SK-N-SH (cell line): ENCODE measurements around the gene TEN1. TPM values are rescaled to one million over a fixed set of nuclear protein-coding genes. Genes with fewer than 3 reads are reported as not detected.

Experiments used
- CTCF ChIA-PET: fragments of 300-600, 350-600 bp; formaldehyde crosslinking; extraction: SDS; loops from one replicate; lab custom pipeline; 2021; lab: Yijun Ruan, JAX
- POLR2A ChIA-PET: fragments of 350-600 bp; sonication (Branson Sonifier 250); formaldehyde crosslinking; extraction: SDS; loops from one replicate; lab custom pipeline; 2020; ENCODE audit warnings: antibody characterized with exemption, inconsistent platforms; lab: Yijun Ruan, JAX
- DNase-seq: peaks from one replicate; pipeline ENCODE4 v3.0.0; 2012
- H2AFZ ChIP-seq: fragments of 200-600 bp; sonication (generic); 2 replicates; pipeline ENCODE4 v1.8.1; 2016; ENCODE audit warnings: antibody characterized with exemption, mild to moderate bottlenecking, low read depth
- H3F3A ChIP-seq: fragments of 200-600 bp; sonication (generic); replicated peaks from 2 replicates; pipeline ENCODE3; 2016; ENCODE audit warnings: antibody characterized with exemption, mild to moderate bottlenecking; ENCODE audit not compliant: insufficient read depth
- H3K27ac ChIP-seq, 2 experiments: fragments of 200-500 bp in 1 of 2; fragments of 200-600 bp in 1 of 2; sonication (Bioruptor generic) in 1 of 2; sonication (generic), shearing (Covaris generic) in 1 of 2; 2 replicates each; pipeline versions ENCODE4 v1.5.1 to v1.6.1; 2014 to 2016; ENCODE audit warnings: low read depth in 2 of 2, inconsistent platforms in 1 of 2, low read length in 1 of 2, mild to moderate bottlenecking in 1 of 2, mixed read lengths in 1 of 2
- H3K27me3 ChIP-seq: fragments of 200-600 bp; sonication (generic), shearing (Covaris generic); 2 replicates; pipeline ENCODE4 v1.6.1; 2016; ENCODE audit warnings: mixed run types; ENCODE audit not compliant: insufficient read depth
- H3K36me3 ChIP-seq, 2 experiments: fragments of 200-500 bp in 1 of 2; fragments of 200-600 bp in 1 of 2; sonication (Bioruptor generic) in 1 of 2; sonication (generic) in 1 of 2; replicated peaks in 1 of 2; 2 replicates each; pipeline versions ENCODE3 to v1.5.1; 2014 to 2016; ENCODE audit warnings: low read length in 1 of 2, mild to moderate bottlenecking in 1 of 2; ENCODE audit not compliant: insufficient read depth in 2 of 2, control insufficient read depth in 1 of 2
- H3K4me1 ChIP-seq, 2 experiments: fragments of 200-500 bp in 1 of 2; fragments of 200-600 bp in 1 of 2; sonication (Bioruptor generic) in 1 of 2; sonication (generic), shearing (Covaris generic) in 1 of 2; 2 replicates each; pipeline versions ENCODE4 v1.5.1 to v1.6.1; 2014 to 2016; ENCODE audit warnings: low read depth in 1 of 2, low read length in 1 of 2, mixed run types in 1 of 2; ENCODE audit not compliant: insufficient read depth in 2 of 2, control insufficient read depth in 1 of 2
- H3K4me2 ChIP-seq: fragments of 200-600 bp; sonication (generic), shearing (Covaris generic); 2 replicates; pipeline ENCODE4 v1.6.1; 2017; ENCODE audit warnings: mixed run types
- H3K4me3 ChIP-seq, 2 experiments: fragments of 200-500 bp in 1 of 2; fragments of 200-600 bp in 1 of 2; sonication (Bioruptor generic) in 1 of 2; sonication (generic), shearing (Covaris generic) in 1 of 2; 2 replicates each; pipeline versions ENCODE4 v1.5.1 to v1.8.1; 2014 to 2016; ENCODE audit warnings: low read depth in 2 of 2, inconsistent platforms in 1 of 2, low read length in 1 of 2, mild to moderate bottlenecking in 1 of 2, mixed read lengths in 1 of 2, moderate library complexity in 1 of 2
- H3K79me2 ChIP-seq: fragments of 200-600 bp; sonication (generic); 2 replicates; pipeline ENCODE4 v1.8.1; 2017; ENCODE audit warnings: mild to moderate bottlenecking; ENCODE audit not compliant: insufficient read depth
- H3K9ac ChIP-seq: fragments of 200-600 bp; sonication (generic); 2 replicates; pipeline ENCODE4 v1.6.1; 2017; ENCODE audit warnings: mixed run types
- H3K9me2 ChIP-seq: fragments of 200-600 bp; sonication (generic); 2 replicates; pipeline ENCODE4 v1.6.1; 2017; ENCODE audit warnings: mixed run types
- H3K9me3 ChIP-seq: fragments of 200-600 bp; sonication (generic); 2 replicates; pipeline ENCODE4 v1.6.1; 2017; ENCODE audit warnings: mixed run types, mild to moderate bottlenecking, moderate library complexity
- H4K20me1 ChIP-seq: fragments of 200-600 bp; sonication (generic); 2 replicates; pipeline ENCODE4 v1.6.1; 2017; ENCODE audit warnings: mild to moderate bottlenecking, mixed run types; ENCODE audit not compliant: insufficient read depth
- CHD2 ChIP-seq: fragments of 150-350 bp; IDR thresholded peaks from 2 replicates; pipeline ENCODE4 v1.6.1; 2018; ENCODE audit warnings: low read length; ENCODE audit not compliant: partially characterized antibody
- ELF1 ChIP-seq: IDR thresholded peaks from 2 replicates; pipeline ENCODE4 v1.4.0; 2012
- EP300 ChIP-seq, 2 experiments: IDR thresholded peaks; 2 replicates each; pipeline versions ENCODE4 v1.4.0 to v1.6.1; 2012; ENCODE audit warnings: borderline replicate concordance in 1 of 2, low read depth in 1 of 2, low read length in 1 of 2
- EZH2phosphoT487 ChIP-seq: fragments of 200-600 bp; sonication (generic); IDR thresholded peaks from 2 replicates; pipeline ENCODE4 v1.6.1; 2017; ENCODE audit warnings: low read depth, mixed run types, mild to moderate bottlenecking, antibody characterized with exemption, moderate library complexity, borderline replicate concordance
- FOXJ3 ChIP-seq: sonication (generic); formaldehyde crosslinking; IDR thresholded peaks from 2 replicates; pipeline ENCODE4 v1.5.1; 2020; ENCODE audit warnings: mild to moderate bottlenecking, missing genetic modification reagents
- FOXM1 ChIP-seq: IDR thresholded peaks from 2 replicates; pipeline ENCODE4 v1.4.0; 2012; ENCODE audit warnings: low read depth, mild to moderate bottlenecking
- GABPA ChIP-seq: IDR thresholded peaks from 2 replicates; pipeline ENCODE4 v1.4.0; 2012; ENCODE audit warnings: low read depth, mild to moderate bottlenecking
- MEF2A ChIP-seq: IDR thresholded peaks from 2 replicates; pipeline ENCODE4 v1.4.0; 2012; ENCODE audit warnings: low read depth, borderline replicate concordance
- MXI1 ChIP-seq: IDR thresholded peaks from 2 replicates; pipeline ENCODE4 v1.6.1; 2012; ENCODE audit warnings: mild to moderate bottlenecking, low read depth, low read length, improper control_type of control experiment
- POLR2AphosphoS5 ChIP-seq: IDR thresholded peaks from 2 replicates; pipeline ENCODE4 v1.6.1; 2012; ENCODE audit warnings: low read depth, low read length
- RAD21 ChIP-seq: IDR thresholded peaks from 2 replicates; pipeline ENCODE4 v1.6.1; 2012; ENCODE audit warnings: mild to moderate bottlenecking, low read length
- RCOR1 ChIP-seq: fragments of 150-350 bp; IDR thresholded peaks from 2 replicates; pipeline ENCODE4 v1.6.1; 2017; ENCODE audit warnings: antibody characterized with exemption, low read length
- RXRA ChIP-seq: IDR thresholded peaks from 2 replicates; pipeline ENCODE4 v1.4.0; 2012; ENCODE audit warnings: low read depth, mild to moderate bottlenecking, borderline replicate concordance
- SMC3 ChIP-seq: IDR thresholded peaks from 2 replicates; pipeline ENCODE4 v1.6.1; 2012; ENCODE audit warnings: low read depth, low read length, improper control_type of control experiment
- TCF12 ChIP-seq: IDR thresholded peaks from 2 replicates; pipeline ENCODE4 v1.4.0; 2012
- TEAD4 ChIP-seq: IDR thresholded peaks from 2 replicates; pipeline ENCODE4 v1.4.0; 2012; ENCODE audit warnings: mild to moderate bottlenecking, borderline replicate concordance; ENCODE audit not compliant: insufficient read depth
- USF2 ChIP-seq: fragments of 150-350 bp; IDR thresholded peaks from 2 replicates; pipeline ENCODE4 v1.6.1; 2017; ENCODE audit warnings: antibody characterized with exemption, low read length, low read depth, borderline replicate concordance
- WGBS: methylation state at CpG from one replicate; pipeline ENCODE4 v1.1.6; 2017; ENCODE audit warnings: low lambda C conversion rate; 5-methylcytosine and 5-hydroxymethylcytosine counted together
- polyA plus RNA-seq, 3 experiments: library from polyadenylated mRNA; depleted of rRNA; stranded (reverse); fragments of >200 nt; gene quantifications; 2 replicates each; pipeline ENCODE4 v1.2.3, GENCODE V29; 2012

The TEN1 gene
- polyA plus RNA-seq, 1 of the 3 experiments (the other 2 are of a cell fraction), result 33.6 TPM

GRCh38 chr17:76038050-76038449 lies 59.0 kb downstream of the TEN1 start:
- WGBS, result 87% methylated on average over 3 of the region's 3 CpGs
- no peak for DNase-seq
- ChIA-PET POLR2A (no interaction called here), CTCF (interaction anchor here (0.9 to 13.5 kb wide), 7 partner anchors 9 to 182 kb away, joined by 3 to 133 read pairs (median 3); no protein-coding TSS in a partner anchor)
- TF ChIP-seq SMC3 (no peak), MXI1 (no peak)
- no peaks in the 10 kb centered on the region for H3K27me3 ChIP-seq
- no peaks in the 10 kb centered on the region for H3K9me2 ChIP-seq
- no peak overlapping the region for H3K4me2 ChIP-seq
- H3K9ac ChIP-seq, result no peak overlapping the region
- H3K27ac ChIP-seq, result no peak overlapping the region; a peak in 1 of 4 replicates
- H3F3A ChIP-seq, result peaks cover 11% of the 10 kb centered on the region
- H4K20me1 ChIP-seq, result no peaks in the 10 kb centered on the region
- no peak overlapping the region for H3K4me3 ChIP-seq
- H3K79me2 ChIP-seq, result no peaks in the 10 kb centered on the region
- peaks cover 0 to 12% of the 10 kb centered on the region in 2 experiments; a peak in 1 of 4 replicates for H3K4me1 ChIP-seq
- no peaks in the 10 kb centered on the region for H3K9me3 ChIP-seq
- H2AFZ ChIP-seq, result no peak overlapping the region
- H3K36me3 ChIP-seq, result peaks cover 41 to 49% of the 10 kb centered on the region in 2 experiments

GRCh38 chr17:76039121-76039520 lies 60.1 kb downstream of the TEN1 start:
- no peak overlapping the region for H3K27ac ChIP-seq
- no peaks in the 10 kb centered on the region for H4K20me1 ChIP-seq
- H3K4me1 ChIP-seq, result peaks cover 0 to 12% of the 10 kb centered on the region in 2 experiments; a peak in 1 of 4 replicates
- ChIA-PET CTCF (interaction anchor here (1.2 to 13.5 kb wide), 4 partner anchors 10 to 34 kb away, joined by 3 to 133 read pairs (median 8); no protein-coding TSS in a partner anchor), POLR2A (no interaction called here)
- no peaks in the 10 kb centered on the region for H3K9me2 ChIP-seq
- no peaks in the 10 kb centered on the region for H3K79me2 ChIP-seq
- H3K9me3 ChIP-seq, result no peaks in the 10 kb centered on the region
- peaks cover 11% of the 10 kb centered on the region for H3F3A ChIP-seq
- WGBS, result 91% methylated on average over 6 of the region's 6 CpGs
- no peaks in the 10 kb centered on the region for H3K27me3 ChIP-seq
- H3K36me3 ChIP-seq, result peaks cover 51 to 60% of the 10 kb centered on the region in 2 experiments
- DNase-seq, result no peak
- TF ChIP-seq MXI1 (no peak), RCOR1 (no peak), EP300 (IDR thresholded peaks at IDR 0.05; ENCODE audit: borderline replicate concordance in 1 of 2, low read depth in 1 of 2, low read length in 1 of 2) (no peak), FOXM1 (no peak), RXRA (no peak), RAD21 (no peak), CHD2 (no peak), TCF12 (no peak), TEAD4 (no peak), EZH2phosphoT487 (no peak), ELF1 (no peak), FOXJ3 (CRISPR knock-in tag) (no peak), USF2 (no peak), POLR2AphosphoS5 (no peak), GABPA (no peak), MEF2A (no peak), SMC3 (no peak)
- no peak overlapping the region for H3K9ac ChIP-seq
- H3K4me2 ChIP-seq, result no peak overlapping the region
- H2AFZ ChIP-seq, result no peak overlapping the region
- H3K4me3 ChIP-seq, result no peak overlapping the region
